Measurements from ENCODE around the gene IGSF3.

IGSF3 gene

DNA sequence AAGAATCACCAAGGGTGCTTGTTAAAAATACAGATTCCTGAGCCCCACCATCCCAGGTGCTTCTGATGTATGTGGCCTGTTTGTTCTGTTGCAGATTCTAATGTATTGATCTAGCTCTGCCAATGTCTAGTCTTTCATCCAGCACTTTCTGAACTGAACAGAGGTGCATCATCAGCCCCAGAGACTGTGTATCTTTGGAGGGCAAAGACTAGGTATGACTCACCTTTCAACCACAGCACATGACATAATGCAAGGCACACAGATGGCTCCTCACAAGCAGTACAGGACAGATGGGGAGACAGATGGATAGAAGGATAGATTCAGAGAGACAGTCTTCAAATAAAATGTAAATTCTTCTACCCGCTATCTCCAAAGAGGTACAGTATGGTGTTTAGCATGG is 129.0 kb downstream of the IGSF3 start:
- H3K4me3 ChIP-seq (replicated peaks in 1 of 2; ENCODE audit: low read depth in 2 of 2, low read length in 2 of 2): no peak overlapping the region
- peak in 1 of 2 donors; percentile 67 for DNase-seq (ENCODE audit: low read depth in 2 of 2)
- TF ChIP-seq, protein P1, sequence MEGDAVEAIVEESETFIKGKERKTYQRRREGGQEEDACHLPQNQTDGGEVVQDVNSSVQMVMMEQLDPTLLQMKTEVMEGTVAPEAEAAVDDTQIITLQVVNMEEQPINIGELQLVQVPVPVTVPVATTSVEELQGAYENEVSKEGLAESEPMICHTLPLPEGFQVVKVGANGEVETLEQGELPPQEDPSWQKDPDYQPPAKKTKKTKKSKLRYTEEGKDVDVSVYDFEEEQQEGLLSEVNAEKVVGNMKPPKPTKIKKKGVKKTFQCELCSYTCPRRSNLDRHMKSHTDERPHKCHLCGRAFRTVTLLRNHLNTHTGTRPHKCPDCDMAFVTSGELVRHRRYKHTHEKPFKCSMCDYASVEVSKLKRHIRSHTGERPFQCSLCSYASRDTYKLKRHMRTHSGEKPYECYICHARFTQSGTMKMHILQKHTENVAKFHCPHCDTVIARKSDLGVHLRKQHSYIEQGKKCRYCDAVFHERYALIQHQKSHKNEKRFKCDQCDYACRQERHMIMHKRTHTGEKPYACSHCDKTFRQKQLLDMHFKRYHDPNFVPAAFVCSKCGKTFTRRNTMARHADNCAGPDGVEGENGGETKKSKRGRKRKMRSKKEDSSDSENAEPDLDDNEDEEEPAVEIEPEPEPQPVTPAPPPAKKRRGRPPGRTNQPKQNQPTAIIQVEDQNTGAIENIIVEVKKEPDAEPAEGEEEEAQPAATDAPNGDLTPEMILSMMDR (IDR thresholded peaks at IDR 0.05; ENCODE audit: low read depth, low read length): no peak

DNA sequence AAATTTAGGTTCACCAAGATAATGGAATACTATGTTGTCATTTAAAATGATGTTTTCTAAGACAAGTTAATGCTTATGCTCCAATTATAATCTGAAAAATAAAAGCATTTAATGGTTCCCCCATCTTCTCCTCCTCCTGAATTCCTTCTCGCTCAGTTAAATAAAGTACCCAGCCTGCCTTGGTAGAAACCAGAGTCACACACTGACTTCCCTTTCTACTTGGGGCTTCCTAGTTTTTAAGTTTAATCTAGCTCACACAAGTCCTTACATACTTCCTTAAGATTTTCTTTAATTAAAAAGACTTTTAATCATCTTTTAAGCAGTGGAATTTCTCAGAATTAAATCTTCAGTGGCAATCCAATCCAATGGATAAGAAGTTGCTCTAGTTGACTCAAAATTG is 129.6 kb downstream of the IGSF3 start:
- DNase-seq (ENCODE audit: low read depth in 2 of 2): no peak
- no peak overlapping the region for H3K4me3 ChIP-seq (replicated peaks in 1 of 2; ENCODE audit: low read depth in 2 of 2, low read length in 2 of 2)
- TF ChIP-seq, protein P1 (IDR thresholded peaks at IDR 0.05; ENCODE audit: low read depth, low read length): no peak

DNA sequence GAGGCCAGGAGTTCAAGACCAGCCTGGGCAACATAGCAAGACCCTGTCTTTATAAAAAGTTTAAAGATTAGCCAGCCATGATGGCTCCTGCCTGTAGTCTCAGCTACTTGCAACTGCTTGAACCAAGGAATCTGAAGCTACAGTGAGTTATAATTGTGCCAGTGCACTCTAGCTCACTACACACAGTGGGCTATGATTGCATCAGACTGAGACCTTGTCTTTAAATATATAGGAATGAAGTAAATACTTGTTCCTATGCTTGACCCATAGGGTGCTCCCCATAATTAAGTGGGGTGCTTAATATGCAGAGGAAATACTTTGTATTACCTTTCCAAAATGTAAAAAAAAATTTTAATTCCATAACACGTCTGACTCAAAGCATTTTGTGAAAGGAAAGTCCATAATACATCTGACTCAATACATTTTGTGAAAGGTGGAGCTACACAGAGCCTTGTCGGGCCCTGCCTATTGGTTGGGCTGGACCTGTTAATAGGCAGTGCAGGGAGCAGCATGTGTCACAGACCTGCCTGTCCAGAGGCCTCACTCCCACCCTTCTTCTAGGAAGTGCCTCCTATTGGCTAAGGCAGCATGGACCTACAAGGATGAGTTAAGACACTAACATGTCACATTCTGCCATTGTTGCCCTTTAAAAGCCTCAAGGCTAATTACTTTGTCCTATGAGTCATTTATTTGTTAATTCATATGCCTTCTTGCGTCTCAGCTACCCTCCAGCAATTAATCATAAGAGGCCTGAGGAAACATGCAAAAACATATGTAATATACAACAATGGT is 130.3 kb downstream of the IGSF3 start:
- TF ChIP-seq, protein P1 (IDR thresholded peaks at IDR 0.05; ENCODE audit: low read depth, low read length): no peak
- no peak overlapping the region for H3K4me3 ChIP-seq (replicated peaks in 1 of 2; ENCODE audit: low read depth in 2 of 2, low read length in 2 of 2)
- DNase-seq (ENCODE audit: low read depth in 2 of 2): peak; percentile 11 to 38

DNA sequence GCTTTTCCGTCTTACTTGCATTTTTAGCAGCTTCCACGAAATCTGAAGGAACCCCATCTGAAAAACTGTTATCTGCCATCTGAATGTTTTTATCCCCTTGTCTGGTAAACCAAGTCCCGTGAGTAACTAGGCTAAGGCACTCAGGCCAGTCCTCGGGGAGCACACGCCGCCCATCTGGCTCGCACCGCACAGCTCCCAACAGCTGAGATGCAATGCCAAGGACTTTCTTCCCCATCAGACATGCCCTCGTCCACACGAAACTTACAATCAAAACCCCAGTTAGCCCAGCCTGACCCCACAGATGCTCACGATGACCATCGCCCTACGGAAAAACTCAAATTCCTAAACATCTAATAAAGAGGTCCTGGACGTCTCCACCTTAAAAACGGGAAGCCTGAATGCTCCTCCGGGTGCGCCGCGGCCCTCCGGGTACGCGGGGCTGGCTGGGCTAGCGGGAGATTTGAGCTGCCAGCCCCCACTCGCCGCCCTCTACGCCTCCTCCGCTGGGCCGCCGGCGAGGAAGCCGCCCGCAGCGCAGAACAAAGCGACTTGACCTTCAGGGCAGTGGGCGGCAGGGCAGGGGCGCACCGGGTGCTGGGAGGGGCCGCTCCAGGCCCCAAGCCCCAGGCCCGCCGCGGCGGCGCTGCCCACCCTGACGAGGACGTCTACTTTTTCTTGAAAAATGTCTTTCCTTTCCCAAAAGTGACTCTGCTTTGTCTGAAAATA is 133.4 kb downstream of the IGSF3 start:
- no peak overlapping the region for H3K4me3 ChIP-seq (replicated peaks in 1 of 2; ENCODE audit: low read depth in 2 of 2, low read length in 2 of 2)
- TF ChIP-seq, protein P1 (IDR thresholded peaks at IDR 0.05; ENCODE audit: low read depth, low read length): no peak
- no peak for DNase-seq (ENCODE audit: low read depth in 2 of 2)

DNA sequence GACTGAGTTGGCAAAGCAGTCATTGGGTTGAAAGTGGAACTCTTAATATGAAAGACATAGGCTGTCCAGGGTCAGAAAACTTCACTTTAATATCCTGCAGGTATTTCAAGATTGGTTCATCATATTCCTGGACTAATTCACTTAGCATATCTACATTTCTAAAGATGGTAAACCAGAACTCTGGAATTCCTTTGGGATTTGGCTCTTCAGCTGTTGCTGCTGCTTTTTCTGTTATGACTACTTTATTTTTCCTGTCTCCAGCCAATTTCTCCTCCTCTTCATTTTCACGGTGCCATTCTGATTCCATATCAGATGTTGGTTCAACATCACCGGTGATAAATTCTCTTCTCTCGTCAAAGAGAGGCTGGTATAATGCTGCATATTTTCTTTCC is 134.1 kb downstream of the IGSF3 start:
- TF ChIP-seq, protein P1 (IDR thresholded peaks at IDR 0.05; ENCODE audit: low read depth, low read length): no peak
- DNase-seq (ENCODE audit: low read depth in 2 of 2): no peak
- H3K4me3 ChIP-seq (replicated peaks in 1 of 2; ENCODE audit: low read depth in 2 of 2, low read length in 2 of 2): no peak overlapping the region

DNA sequence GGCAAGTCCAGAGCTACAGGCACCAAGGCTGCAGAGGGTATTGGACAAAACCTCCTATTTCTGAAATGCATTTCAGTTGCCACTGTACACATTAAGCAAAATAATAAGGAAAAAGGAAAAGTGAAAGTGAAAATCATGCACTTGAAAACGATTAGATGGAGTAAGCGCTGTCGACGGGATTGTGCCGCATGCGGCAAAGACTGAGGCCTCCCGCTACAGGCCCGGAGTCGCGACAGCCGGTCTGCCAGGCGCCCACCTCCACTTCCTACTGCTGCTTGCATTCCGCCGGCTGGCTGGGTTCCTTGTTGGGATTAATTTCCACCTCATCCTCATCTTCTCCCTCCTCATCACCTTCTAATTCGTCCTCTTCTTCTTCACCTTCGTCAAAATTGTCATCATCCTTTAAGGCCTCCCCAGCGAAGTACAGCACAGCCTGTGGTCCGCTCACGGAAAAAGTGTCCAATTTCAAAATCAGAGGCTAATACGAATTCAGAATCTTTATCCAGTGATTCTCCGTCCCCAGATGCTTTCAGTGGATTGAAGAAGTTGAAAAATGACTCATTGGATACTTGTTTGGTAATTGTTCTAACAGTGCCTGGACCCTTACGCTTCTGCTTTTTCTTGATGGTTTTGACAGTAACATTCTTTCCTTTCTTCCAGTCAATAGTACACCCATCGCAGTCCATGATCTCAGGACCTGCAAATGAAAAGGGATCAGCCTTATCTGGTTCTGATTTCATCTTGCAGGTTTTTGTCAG is 134.7 kb downstream of the IGSF3 start:
- DNase-seq (ENCODE audit: low read depth in 2 of 2): no peak
- H3K4me3 ChIP-seq (replicated peaks in 1 of 2; ENCODE audit: low read depth in 2 of 2, low read length in 2 of 2): no peak overlapping the region
- TF ChIP-seq, protein P1 (IDR thresholded peaks at IDR 0.05; ENCODE audit: low read depth, low read length): no peak
